HL-60/S4 treated with retinoic acid at 250 ng/mL for 4 days and 3 days (cell line): ENCODE measurements around the gene PRODH.
"Not testable (repeated sequence)": the region's sequence is repeated elsewhere in the genome, so short reads cannot be mapped to it uniquely, and the experiment has no call there.

ENCODE experiments used
- in situ Hi-C: fragments of 300-500 bp; cut with MboI; formaldehyde crosslinking; loops from 2 replicates; pipeline ENCODE4 v1.7.0; 2022; ENCODE audit warnings: low sequenced_read_pairs

PRODH gene

GRCh38 chr22:18912264-18912946, 23.7 kb downstream of the PRODH start:
- in situ Hi-C loops, result not testable (repeated sequence)

GRCh38 chr22:18911535-18911934, 24.6 kb downstream of the PRODH start:
- in situ Hi-C loops, result not testable (repeated sequence)

- in situ Hi-C loops, result no loop called here
These were observed 26.5 kb downstream of the PRODH start for GRCh38 chr22:18909556-18909955.

- in situ Hi-C loops, result no loop called here
These were observed 29.2 kb downstream of the PRODH start for GRCh38 chr22:18906896-18907295.

- in situ Hi-C loops, result not testable (repeated sequence)
These were observed 29.7 kb downstream of the PRODH start for GRCh38 chr22:18906410-18906745.

GRCh38 chr22:18905540-18906409, 30.3 kb downstream of the PRODH start, which contains the start of gene DGCR6:
Gene DGCR6, plus strand, starts transcription at chr22:18906320. Its CDS starts 55 bp downstream, at chr22:18906375.
- in situ Hi-C loops, result no loop called here

- in situ Hi-C loops, result not testable (repeated sequence)
These were observed 39.9 kb downstream of the PRODH start for GRCh38 chr22:18896037-18896657.

- in situ Hi-C loops, result not testable (repeated sequence)
These were observed 42.3 kb downstream of the PRODH start for GRCh38 chr22:18893775-18894174.

GRCh38 chr22:18890510-18891192, 45.4 kb downstream of the PRODH start:
- in situ Hi-C loops, result not testable (repeated sequence)

- in situ Hi-C loops, result no loop called here
These were observed 48.0 kb downstream of the PRODH start for GRCh38 chr22:18888115-18888514.

- in situ Hi-C loops, result not testable (repeated sequence)
These were observed 51.6 kb downstream of the PRODH start for GRCh38 chr22:18884465-18884864.

- in situ Hi-C loops, result not testable (repeated sequence)
These were observed 54.8 kb downstream of the PRODH start for GRCh38 chr22:18881260-18881659.
